ENCODE data around the gene CEBPA. TPM values are rescaled to one million over a fixed set of nuclear protein-coding genes. Genes with fewer than 3 reads are reported as not detected.

CEBPA gene
- total RNA-seq (2014; rRNA removed; shearing (Covaris generic)) = 5.8 and 5.9 TPM in 2 replicates

- Histone ChIP-seq H3K27me3 (no peaks in the 10 kb centered on the region), H3K27ac (peak within 1 kb of the TSS; percentile 70), H3K4me1 (peaks cover 6% of the 10 kb centered on the region), H3K9me3 (replicated peaks) (no peaks in the 10 kb centered on the region), H3K4me3 (peak within 1 kb of the TSS; percentile 70), H3K36me3 (no peaks in the 10 kb centered on the region)
- peak; percentile 84 to 93 for DNase-seq
Observed at GRCh38 chr19:33302175-33302973, at the start of gene CEBPA. Gene CEBPA, minus strand, starts transcription at chr19:33302534. Its CDS starts 120 bp downstream, at chr19:33302414.

GRCh38 chr19:33350538-33351309 lies 48.4 kb upstream of the CEBPA start:
- Histone ChIP-seq H3K4me3 (no peak overlapping the region), H3K36me3 (no peaks in the 10 kb centered on the region), H3K4me1 (peaks cover 6% of the 10 kb centered on the region), H3K27me3 (no peaks in the 10 kb centered on the region), H3K9me3 (replicated peaks) (no peaks in the 10 kb centered on the region; the same call in 1 of the 2 replicates), H3K27ac (no peak overlapping the region)
- no peak for DNase-seq

- H3K4me3 ChIP-seq = no peak overlapping the region
- DNase-seq = no peak
- peaks cover 8% of the 10 kb centered on the region for H3K4me1 ChIP-seq
- H3K27ac ChIP-seq = no peak overlapping the region
- no peaks in the 10 kb centered on the region for H3K9me3 ChIP-seq (replicated peaks)
- H3K27me3 ChIP-seq = no peaks in the 10 kb centered on the region
- H3K36me3 ChIP-seq = no peaks in the 10 kb centered on the region
Observed at GRCh38 chr19:33349319-33350289, 47.3 kb upstream of the CEBPA start.

- Histone ChIP-seq H3K27me3 (0 out of 2 replicates have a peak, but pooled peaks cover 5% of the 10 kb centered on the region), H3K36me3 (no peaks in the 10 kb centered on the region), H3K27ac (no peak overlapping the region), H3K4me3 (no peak overlapping the region), H3K9me3 (replicated peaks) (no peaks in the 10 kb centered on the region), H3K4me1 (peaks cover 9% of the 10 kb centered on the region)
- peak; percentile 13 to 24 for DNase-seq
Observed at GRCh38 chr19:33348301-33349010, 46.1 kb upstream of the CEBPA start.

- no peaks in the 10 kb centered on the region for H3K9me3 ChIP-seq (replicated peaks)
- no peaks in the 10 kb centered on the region for H3K36me3 ChIP-seq
- 0 out of 2 replicates have a peak, but pooled peaks cover 5% of the 10 kb centered on the region for H3K27me3 ChIP-seq
- no peak overlapping the region for H3K27ac ChIP-seq
- H3K4me3 ChIP-seq = no peak overlapping the region
- DNase-seq = no peak
- peaks cover 9% of the 10 kb centered on the region; the same call in 1 of the 2 replicates for H3K4me1 ChIP-seq
Observed at GRCh38 chr19:33347300-33347699, 45.0 kb upstream of the CEBPA start.

GRCh38 chr19:33346665-33347064 lies 44.3 kb upstream of the CEBPA start:
- Histone ChIP-seq H3K27me3 (0 out of 2 replicates have a peak, but pooled peaks cover 5% of the 10 kb centered on the region), H3K9me3 (replicated peaks) (no peaks in the 10 kb centered on the region), H3K4me3 (no peak overlapping the region)

GRCh38 chr19:33345163-33345562 lies 42.8 kb upstream of the CEBPA start:
- H3K27ac ChIP-seq = no peak overlapping the region
- no peaks in the 10 kb centered on the region for H3K36me3 ChIP-seq
- 0 out of 2 replicates have a peak, but pooled peaks cover 5% of the 10 kb centered on the region for H3K27me3 ChIP-seq
- no peak for DNase-seq
- H3K9me3 ChIP-seq (replicated peaks) = no peaks in the 10 kb centered on the region
- no peak overlapping the region for H3K4me3 ChIP-seq
- H3K4me1 ChIP-seq = peaks cover 9% of the 10 kb centered on the region; the same call in 1 of the 2 replicates

More at GRCh38 chr19:33346665-33347064, 44.3 kb upstream of the CEBPA start:
- Histone ChIP-seq H3K36me3 (no peaks in the 10 kb centered on the region), H3K27ac (no peak overlapping the region), H3K4me1 (peaks cover 9% of the 10 kb centered on the region; the same call in 1 of the 2 replicates)
- no peak for DNase-seq

- Histone ChIP-seq H3K27me3 (0 out of 2 replicates have a peak, but pooled peaks cover 5% of the 10 kb centered on the region), H3K27ac (no peak overlapping the region), H3K4me1 (peaks cover 9% of the 10 kb centered on the region; the same call in 1 of the 2 replicates), H3K36me3 (no peaks in the 10 kb centered on the region), H3K4me3 (no peak overlapping the region), H3K9me3 (replicated peaks) (no peaks in the 10 kb centered on the region)
- DNase-seq = no peak
Observed at GRCh38 chr19:33344573-33344925, 42.2 kb upstream of the CEBPA start.

- DNase-seq = peak in 1 of 2 experiments; percentile 21
- no peak overlapping the region for H3K4me3 ChIP-seq
- no peaks in the 10 kb centered on the region for H3K9me3 ChIP-seq (replicated peaks)
- no peaks in the 10 kb centered on the region for H3K36me3 ChIP-seq
- no peak overlapping the region for H3K27ac ChIP-seq
- H3K4me1 ChIP-seq = peaks cover 7% of the 10 kb centered on the region; the same call in 1 of the 2 replicates
- H3K27me3 ChIP-seq = 0 out of 2 replicates have a peak, but pooled peaks cover 5% of the 10 kb centered on the region
Observed at GRCh38 chr19:33343859-33344572, 41.7 kb upstream of the CEBPA start.

- H3K4me3 ChIP-seq = no peak overlapping the region
- H3K9me3 ChIP-seq (replicated peaks) = no peaks in the 10 kb centered on the region
- H3K27me3 ChIP-seq = 0 out of 2 replicates have a peak, but pooled peaks cover 5% of the 10 kb centered on the region
- no peak overlapping the region for H3K27ac ChIP-seq
- H3K36me3 ChIP-seq = no peaks in the 10 kb centered on the region
- H3K4me1 ChIP-seq = peaks cover 2% of the 10 kb centered on the region; the same call in 1 of the 2 replicates
- no peak for DNase-seq
Observed at GRCh38 chr19:33343301-33343700, 41.0 kb upstream of the CEBPA start.

- Histone ChIP-seq H3K4me1 (peaks cover 2% of the 10 kb centered on the region; the same call in 1 of the 2 replicates), H3K27me3 (0 out of 2 replicates have a peak, but pooled peaks cover 5% of the 10 kb centered on the region), H3K27ac (no peak overlapping the region), H3K4me3 (no peak overlapping the region), H3K36me3 (no peaks in the 10 kb centered on the region), H3K9me3 (replicated peaks) (no peaks in the 10 kb centered on the region)
- DNase-seq = no peak
Observed at GRCh38 chr19:33340991-33341390, 38.7 kb upstream of the CEBPA start.

- Histone ChIP-seq H3K4me3 (no peak overlapping the region), H3K36me3 (no peaks in the 10 kb centered on the region), H3K27me3 (0 out of 2 replicates have a peak, but pooled peaks cover 5% of the 10 kb centered on the region), H3K4me1 (no peaks in the 10 kb centered on the region), H3K9me3 (replicated peaks) (no peaks in the 10 kb centered on the region), H3K27ac (no peak overlapping the region)
- DNase-seq = no peak
Observed at GRCh38 chr19:33339016-33339984, 37.0 kb upstream of the CEBPA start.

Data from SJCRH30 (cell line).